HL-60 (cell line): ENCODE data around the gene RAPGEF4.

Source experiments
- GABPA ChIP-seq: IDR thresholded peaks from 2 replicates; pipeline ENCODE4 v1.6.1; 2012; ENCODE audit warnings: low read depth
- POLR2AphosphoS5 ChIP-seq: IDR thresholded peaks from 2 replicates; pipeline ENCODE4 v1.6.1; 2012; ENCODE audit warnings: low read depth
- TF ChIP-seq, protein P1 (sequence below): IDR thresholded peaks from one replicate; pipeline ENCODE4 v1.5.1; 2011; ENCODE audit warnings: low read length, control low read depth, inconsistent platforms; ENCODE audit not compliant: insufficient read depth
- TF ChIP-seq, protein P2 (sequence below): IDR thresholded peaks from 2 replicates; pipeline ENCODE4 v1.6.1; 2012; ENCODE audit warnings: low read depth; ENCODE audit not compliant: insufficient replicate concordance

DNA sequence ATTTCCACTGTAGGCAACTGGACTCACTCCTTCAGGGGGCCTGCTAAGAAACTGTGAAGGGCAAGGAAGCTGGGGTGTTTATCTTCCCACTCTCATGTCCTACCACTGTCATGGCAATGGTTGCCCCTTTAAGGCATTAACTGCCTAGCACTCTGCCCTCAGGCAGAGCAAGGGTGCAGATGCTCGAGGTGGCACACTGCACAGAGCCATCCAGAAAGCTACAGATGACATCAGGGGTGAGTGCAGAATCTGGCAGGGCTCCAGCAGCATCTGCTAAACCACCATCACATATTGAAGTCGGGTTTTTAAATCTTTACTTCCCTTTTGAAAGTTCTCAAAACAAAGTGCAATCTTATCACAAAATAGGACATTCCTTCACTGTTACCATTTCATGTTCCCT is 75.4 kb downstream of the RAPGEF4 start:
- TF ChIP-seq, protein P1, sequence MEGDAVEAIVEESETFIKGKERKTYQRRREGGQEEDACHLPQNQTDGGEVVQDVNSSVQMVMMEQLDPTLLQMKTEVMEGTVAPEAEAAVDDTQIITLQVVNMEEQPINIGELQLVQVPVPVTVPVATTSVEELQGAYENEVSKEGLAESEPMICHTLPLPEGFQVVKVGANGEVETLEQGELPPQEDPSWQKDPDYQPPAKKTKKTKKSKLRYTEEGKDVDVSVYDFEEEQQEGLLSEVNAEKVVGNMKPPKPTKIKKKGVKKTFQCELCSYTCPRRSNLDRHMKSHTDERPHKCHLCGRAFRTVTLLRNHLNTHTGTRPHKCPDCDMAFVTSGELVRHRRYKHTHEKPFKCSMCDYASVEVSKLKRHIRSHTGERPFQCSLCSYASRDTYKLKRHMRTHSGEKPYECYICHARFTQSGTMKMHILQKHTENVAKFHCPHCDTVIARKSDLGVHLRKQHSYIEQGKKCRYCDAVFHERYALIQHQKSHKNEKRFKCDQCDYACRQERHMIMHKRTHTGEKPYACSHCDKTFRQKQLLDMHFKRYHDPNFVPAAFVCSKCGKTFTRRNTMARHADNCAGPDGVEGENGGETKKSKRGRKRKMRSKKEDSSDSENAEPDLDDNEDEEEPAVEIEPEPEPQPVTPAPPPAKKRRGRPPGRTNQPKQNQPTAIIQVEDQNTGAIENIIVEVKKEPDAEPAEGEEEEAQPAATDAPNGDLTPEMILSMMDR: no peak
- TF ChIP-seq GABPA (no peak), POLR2AphosphoS5 (no peak)
- TF ChIP-seq, protein P2, sequence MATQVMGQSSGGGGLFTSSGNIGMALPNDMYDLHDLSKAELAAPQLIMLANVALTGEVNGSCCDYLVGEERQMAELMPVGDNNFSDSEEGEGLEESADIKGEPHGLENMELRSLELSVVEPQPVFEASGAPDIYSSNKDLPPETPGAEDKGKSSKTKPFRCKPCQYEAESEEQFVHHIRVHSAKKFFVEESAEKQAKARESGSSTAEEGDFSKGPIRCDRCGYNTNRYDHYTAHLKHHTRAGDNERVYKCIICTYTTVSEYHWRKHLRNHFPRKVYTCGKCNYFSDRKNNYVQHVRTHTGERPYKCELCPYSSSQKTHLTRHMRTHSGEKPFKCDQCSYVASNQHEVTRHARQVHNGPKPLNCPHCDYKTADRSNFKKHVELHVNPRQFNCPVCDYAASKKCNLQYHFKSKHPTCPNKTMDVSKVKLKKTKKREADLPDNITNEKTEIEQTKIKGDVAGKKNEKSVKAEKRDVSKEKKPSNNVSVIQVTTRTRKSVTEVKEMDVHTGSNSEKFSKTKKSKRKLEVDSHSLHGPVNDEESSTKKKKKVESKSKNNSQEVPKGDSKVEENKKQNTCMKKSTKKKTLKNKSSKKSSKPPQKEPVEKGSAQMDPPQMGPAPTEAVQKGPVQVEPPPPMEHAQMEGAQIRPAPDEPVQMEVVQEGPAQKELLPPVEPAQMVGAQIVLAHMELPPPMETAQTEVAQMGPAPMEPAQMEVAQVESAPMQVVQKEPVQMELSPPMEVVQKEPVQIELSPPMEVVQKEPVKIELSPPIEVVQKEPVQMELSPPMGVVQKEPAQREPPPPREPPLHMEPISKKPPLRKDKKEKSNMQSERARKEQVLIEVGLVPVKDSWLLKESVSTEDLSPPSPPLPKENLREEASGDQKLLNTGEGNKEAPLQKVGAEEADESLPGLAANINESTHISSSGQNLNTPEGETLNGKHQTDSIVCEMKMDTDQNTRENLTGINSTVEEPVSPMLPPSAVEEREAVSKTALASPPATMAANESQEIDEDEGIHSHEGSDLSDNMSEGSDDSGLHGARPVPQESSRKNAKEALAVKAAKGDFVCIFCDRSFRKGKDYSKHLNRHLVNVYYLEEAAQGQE: no peak
